Endothelial cell of umbilical vein (primary cell): ENCODE measurements around the gene CCND2. TPM values are rescaled to one million over a fixed set of nuclear protein-coding genes. Genes with fewer than 3 reads are reported as not detected.

Source experiments
- BruUV-seq: library from RNA; stranded (reverse); fragments of 400-500 nt; replicated peaks from 2 replicates; lab custom pipeline; 2021; lab: Mats Ljungman, UMichigan
- CTCF ChIA-PET: fragments of 300-600, 350-600 bp; sonication (Branson Sonifier 250); formaldehyde crosslinking; loops from one replicate; lab custom pipeline; 2021; ENCODE audit warnings: antibody characterized with exemption, inconsistent platforms; lab: Charles Lee
- POLR2A ChIA-PET: fragments of 300-600, 350-600 bp; sonication (Branson Sonifier 250); formaldehyde crosslinking; loops from one replicate; lab custom pipeline; 2021; ENCODE audit warnings: antibody characterized with exemption, inconsistent platforms; lab: Charles Lee
- DNase-seq: peaks from one replicate; pipeline ENCODE4 v3.0.0-alpha.2; 2011; ENCODE audit warnings: low read depth, low spot score
- FAIRE-seq: peaks from 2 replicates; lab custom pipeline; 2011; peaks lifted over from hg19 to GRCh38; lab: Jason Lieb, UNC
- H2AFZ ChIP-seq: 2 replicates; pipeline ENCODE4 v1.6.0; 2012; ENCODE audit warnings: low read depth, low read length, control low read depth, inconsistent platforms
- H3K27ac ChIP-seq: 2 replicates; pipeline ENCODE4 v1.5.1; 2011; ENCODE audit warnings: low read depth, mild to moderate bottlenecking, control low read depth, low read length, moderate library complexity; ENCODE audit not compliant: insufficient read depth
- H3K27me3 ChIP-seq, 2 experiments: 2 replicates each; pipeline versions ENCODE4 v1.6.0 to v1.6.1; 2011; ENCODE audit warnings: low read length in 2 of 2, mixed read lengths in 1 of 2; ENCODE audit not compliant: control insufficient read depth in 2 of 2, insufficient read depth in 2 of 2
- H3K36me3 ChIP-seq, 2 experiments: 2 replicates in 1 of 2; 3 replicates in 1 of 2; pipeline ENCODE4 v1.5.1; 2011; ENCODE audit warnings: low read length in 2 of 2, mild to moderate bottlenecking in 1 of 2, moderate library complexity in 1 of 2; ENCODE audit not compliant: control insufficient read depth in 2 of 2, insufficient read depth in 2 of 2; ENCODE audit errors: extremely low read depth in 1 of 2
- H3K4me1 ChIP-seq: 3 replicates; pipeline ENCODE4 v1.5.1; 2011; ENCODE audit warnings: mild to moderate bottlenecking, low read length; ENCODE audit not compliant: control insufficient read depth, insufficient read depth; ENCODE audit errors: extremely low read depth
- H3K4me2 ChIP-seq: 2 replicates; pipeline ENCODE4 v1.6.1; 2011; ENCODE audit warnings: low read length, control low read depth, mixed read lengths; ENCODE audit not compliant: insufficient read depth
- H3K4me3 ChIP-seq, 3 experiments: fragments of 200-600 bp in 1 of 3; sonication (generic), shearing (Covaris generic) in 1 of 3; replicated peaks in 1 of 3; 2 replicates each; pipeline ENCODE4 v1.5.1; 2011 to 2016; ENCODE audit warnings: control low read depth in 3 of 3, low read length in 3 of 3, mild to moderate bottlenecking in 2 of 3, inconsistent platforms in 1 of 3, low read depth in 1 of 3, moderate library complexity in 1 of 3; ENCODE audit not compliant: insufficient read depth in 1 of 3
- H3K79me2 ChIP-seq: 2 replicates; pipeline ENCODE4 v1.6.0; 2012; ENCODE audit warnings: low read length, inconsistent platforms; ENCODE audit not compliant: control insufficient read depth, insufficient read depth
- H3K9ac ChIP-seq: replicated peaks from 2 replicates; pipeline ENCODE3; 2011; ENCODE audit warnings: low read length, control low read depth; ENCODE audit not compliant: insufficient read depth; ENCODE audit errors: extremely low read depth
- H3K9me1 ChIP-seq: replicated peaks from 3 replicates; pipeline ENCODE4 v1.6.0; 2011; ENCODE audit warnings: mild to moderate bottlenecking, low read length; ENCODE audit not compliant: control insufficient read depth, insufficient read depth; ENCODE audit errors: extremely low read depth
- H3K9me3 ChIP-seq: replicated peaks from 2 replicates; pipeline ENCODE4 v1.5.1; 2012; ENCODE audit warnings: low read length, inconsistent platforms; ENCODE audit not compliant: control insufficient read depth, insufficient read depth
- H4K20me1 ChIP-seq: replicated peaks from 2 replicates; pipeline ENCODE3; 2011; ENCODE audit warnings: mild to moderate bottlenecking, low read length; ENCODE audit not compliant: control insufficient read depth, insufficient read depth; ENCODE audit errors: extremely low read depth
- CTCF ChIP-seq, 2 donors: IDR thresholded peaks; 1 replicate in 1 of 2; 2 replicates in 1 of 2; pipeline ENCODE4 v1.5.1; 2011; ENCODE audit warnings: low read length in 2 of 2, mild to moderate bottlenecking in 2 of 2, moderate library complexity in 2 of 2, control low read depth in 1 of 2, inconsistent platforms in 1 of 2, low read depth in 1 of 2; ENCODE audit not compliant: insufficient read depth in 1 of 2; ENCODE audit errors: extremely low read depth in 1 of 2
- EZH2 ChIP-seq: IDR thresholded peaks from 2 replicates; pipeline ENCODE4 v1.6.1; 2012; ENCODE audit warnings: borderline replicate concordance, low read depth, mild to moderate bottlenecking, moderate library complexity, low read length, inconsistent platforms; ENCODE audit not compliant: severe bottlenecking
- FOS ChIP-seq: IDR thresholded peaks from 2 replicates; pipeline ENCODE4 v1.6.1; 2011; ENCODE audit warnings: mild to moderate bottlenecking, low read length, moderate library complexity, borderline replicate concordance; ENCODE audit not compliant: insufficient read depth
- GATA2 ChIP-seq: IDR thresholded peaks from 2 replicates; pipeline ENCODE4 v1.7.0; 2011; ENCODE audit warnings: low read depth, mild to moderate bottlenecking, moderate library complexity, mixed read lengths, low read length; ENCODE audit not compliant: insufficient read length, insufficient read depth
- JUN ChIP-seq: IDR thresholded peaks from 2 replicates; pipeline ENCODE4 v1.6.1; 2011; ENCODE audit warnings: borderline replicate concordance, low read depth; ENCODE audit not compliant: insufficient read length, insufficient read depth
- MYC ChIP-seq: IDR thresholded peaks from one replicate; pipeline ENCODE4 v1.6.1; 2011; ENCODE audit warnings: mild to moderate bottlenecking, low read depth, low read length
- POLR2A ChIP-seq: IDR thresholded peaks from 2 replicates; pipeline ENCODE4 v1.6.1; 2012; ENCODE audit warnings: low read depth, mild to moderate bottlenecking, control low read depth, low read length
- POLR2AphosphoS5 ChIP-seq: IDR thresholded peaks from 2 replicates; pipeline ENCODE4 v1.6.1; 2012; ENCODE audit warnings: low read depth, mild to moderate bottlenecking, control low read depth, low read length, moderate library complexity; ENCODE audit not compliant: insufficient read depth
- dilution Hi-C: fragments of 300-500 bp; cut with MboI; formaldehyde crosslinking; loops from one replicate; pipeline ENCODE4 v1.15.0; 2019; ENCODE audit warnings: low sequenced_read_pairs; ENCODE audit not compliant: extremely low pct_ligation_motif_present
- intact Hi-C: fragments of 100-400 bp; cut with micrococcal nuclease; formaldehyde crosslinking; loops from one replicate; pipeline ENCODE4 v1.10.0; 2022
- polyA plus RNA-seq, 4 experiments: library from polyadenylated mRNA; depleted of rRNA in 3 of 4; stranded (reverse) in 3 of 4; unstranded in 1 of 4; fragments of >200 nt; gene quantifications; 2 replicates each; pipeline versions ENCODE4 v1.2.1 to v1.2.3, GENCODE V29; 2011 to 2012; ENCODE audit warnings: missing spikeins in 1 of 4
- total RNA-seq: library from RNA; stranded (reverse); gene quantifications from 2 replicates; pipeline ENCODE4 v1.2.3, GENCODE V29; 2021
- TF ChIP-seq, protein P1 (sequence below): IDR thresholded peaks from 2 replicates; pipeline ENCODE4 v1.6.1; 2011; ENCODE audit not compliant: insufficient read depth, insufficient read length

Gene CCND2
- total and polyA plus RNA-seq, 2 donors (not counting 3 experiments of a cell fraction or from before 2014, with no cell fraction given) = 0.68 to 3.4 TPM

DNA sequence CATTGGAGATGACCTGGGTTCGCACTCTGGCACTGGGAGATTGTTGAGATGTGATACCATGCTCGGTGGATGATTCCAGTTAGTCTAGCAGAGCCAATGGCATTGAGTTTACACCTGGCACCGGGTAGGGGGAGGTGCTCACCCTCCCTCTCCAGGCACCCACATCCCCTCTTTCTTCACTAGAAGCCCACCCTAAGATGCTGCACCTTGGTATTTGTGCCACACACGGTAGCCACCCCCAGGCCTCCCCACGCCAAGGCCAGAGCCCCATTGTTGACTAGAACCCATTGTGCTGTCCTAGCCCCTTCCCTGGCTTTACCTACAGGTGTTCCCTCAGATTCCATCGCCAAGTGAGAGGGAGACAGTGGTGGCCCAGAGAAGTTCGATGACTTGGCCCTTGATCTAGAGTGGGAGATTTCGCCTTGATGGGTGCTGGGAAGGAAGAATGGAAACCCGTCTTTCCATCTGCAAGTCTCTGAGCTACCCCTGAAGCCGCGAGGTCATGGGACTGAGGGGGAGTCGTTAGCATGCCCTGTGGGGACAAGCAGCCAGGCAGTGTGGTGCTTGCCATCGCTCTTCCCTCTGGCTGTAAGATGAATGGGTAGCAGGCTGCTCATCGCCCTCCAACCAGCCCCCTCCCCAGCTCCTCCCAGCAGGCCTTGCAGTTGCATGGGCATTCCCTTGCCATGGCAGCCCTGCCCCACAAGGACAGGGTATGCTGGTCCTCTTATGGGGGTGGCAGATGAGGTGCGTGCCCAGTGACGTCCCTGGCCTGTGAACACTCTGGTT is 8.7 kb downstream of the CCND2 start:
- H3K9ac ChIP-seq = no peak overlapping the region
- ChIA-PET CTCF (interaction anchor here (1.4 to 1.7 kb wide), 2 partner anchors 175 to 242 kb away, joined by 3 to 8 read pairs; no protein-coding TSS in a partner anchor), POLR2A (no interaction called here)
- H3K9me3 ChIP-seq = no peaks in the 10 kb centered on the region
- no peak overlapping the region for H3K4me2 ChIP-seq
- no peaks in the 10 kb centered on the region for H3K9me1 ChIP-seq
- no TSS peak for BruUV-seq
- H3K36me3 ChIP-seq = no peaks in the 10 kb centered on the region
- H2AFZ ChIP-seq = no peak overlapping the region
- no peaks in the 10 kb centered on the region for H3K4me1 ChIP-seq
- intact Hi-C loops = no loop called here
- dilution Hi-C loops = no loop called here
- H3K27ac ChIP-seq = no peak overlapping the region
- DNase-seq (no peak), FAIRE-seq (no peak)
- no peaks in the 10 kb centered on the region for H4K20me1 ChIP-seq
- TF ChIP-seq POLR2A = no peak
- TF ChIP-seq GATA2 = no peak
- no peak for TF ChIP-seq POLR2AphosphoS5
- H3K79me2 ChIP-seq = no peaks in the 10 kb centered on the region
- H3K4me3 ChIP-seq = no peak overlapping the region
- H3K27me3 ChIP-seq = peaks cover 0 to 7% of the 10 kb centered on the region in 2 experiments

DNA sequence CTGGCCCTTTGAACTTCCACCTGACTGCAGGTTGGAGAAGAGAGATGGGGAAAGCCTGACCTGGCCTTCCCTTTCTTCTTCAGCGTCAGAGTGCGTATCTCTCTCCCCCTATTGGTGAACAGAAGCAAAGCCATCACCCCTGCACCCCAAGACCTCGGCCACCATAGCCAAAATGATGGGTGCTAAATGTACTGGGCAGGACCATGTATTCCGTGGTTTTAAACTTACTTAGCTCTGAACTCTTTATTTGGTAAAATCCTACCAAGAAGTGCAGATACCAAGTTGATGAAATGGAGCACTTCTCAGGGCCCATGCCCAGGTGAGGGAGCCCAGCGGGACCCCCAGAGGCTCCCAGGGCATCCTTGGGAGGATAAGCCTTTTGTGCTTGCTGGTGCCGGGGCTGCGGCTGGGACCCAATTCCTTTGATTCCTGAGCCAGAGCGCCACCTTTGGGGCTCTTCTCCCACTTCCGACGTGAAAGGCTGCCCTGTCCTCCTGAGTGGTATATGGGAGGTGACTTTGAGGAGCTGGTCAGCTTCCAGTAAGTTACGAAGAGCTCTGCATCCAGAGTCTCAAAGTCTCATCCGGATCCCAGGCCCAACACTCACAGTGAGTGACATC is 9.4 kb downstream of the CCND2 start:
- Histone ChIP-seq H3K27ac (no peak overlapping the region), H2AFZ (no peak overlapping the region), H3K79me2 (no peaks in the 10 kb centered on the region), H3K27me3 (peaks cover 0 to 5% of the 10 kb centered on the region in 2 experiments), H3K4me3 (no peak overlapping the region), H3K36me3 (no peaks in the 10 kb centered on the region), H3K9me3 (no peaks in the 10 kb centered on the region), H3K9me1 (no peaks in the 10 kb centered on the region), H3K9ac (no peak overlapping the region), H4K20me1 (no peaks in the 10 kb centered on the region), H3K4me1 (no peaks in the 10 kb centered on the region), H3K4me2 (no peak overlapping the region)
- no peak for FAIRE-seq
- no peak for TF ChIP-seq POLR2A
- TF ChIP-seq POLR2AphosphoS5 = no peak
- TF ChIP-seq, protein P1, sequence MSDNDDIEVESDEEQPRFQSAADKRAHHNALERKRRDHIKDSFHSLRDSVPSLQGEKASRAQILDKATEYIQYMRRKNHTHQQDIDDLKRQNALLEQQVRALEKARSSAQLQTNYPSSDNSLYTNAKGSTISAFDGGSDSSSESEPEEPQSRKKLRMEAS = no peak
- no peak for TF ChIP-seq FOS
- TF ChIP-seq GATA2 = no peak
- TF ChIP-seq MYC = no peak
- no peak for TF ChIP-seq EZH2
- TF ChIP-seq CTCF (IDR thresholded peaks at IDR 0.05; ENCODE audit: extremely low read depth in 1 of 2, insufficient read depth in 1 of 2, low read depth in 1 of 2, low read length in 2 of 2) = no peak
- TF ChIP-seq JUN = no peak
- no peak for DNase-seq
- dilution Hi-C loops (no loop called here), intact Hi-C loops (no loop called here)
- BruUV-seq = no TSS peak
- ChIA-PET CTCF (interaction anchor here (1.4 kb wide), 1 partner anchor 243 kb away, joined by 3 read pairs; no protein-coding TSS in a partner anchor), POLR2A (no interaction called here)
